Heart right ventricle (tissue), 16 donors: Measurements from ENCODE around the gene TTN. TPM values are rescaled to one million over a fixed set of nuclear protein-coding genes. Genes with fewer than 3 reads are reported as not detected.

Experiments used
- ATAC-seq, 8 donors: fragments of 200-7000 bp; cut with Tn5 transposase; one replicate each; pipeline ENCODE4 v1.9.1; 2020; ENCODE audit warnings: mild to moderate bottlenecking in 8 of 8, moderate library complexity in 8 of 8, moderate number of reproducible peaks in 1 of 8
- DNase-seq, 2 donors: peaks; one replicate each; pipeline ENCODE4 v3.0.0-alpha.2; 2020
- H3K27ac ChIP-seq, 10 donors: fragments of 200-600 bp; sonication (generic) in 2 of 10; one replicate each; pipeline versions ENCODE4 v1.5.0 to v1.8.0; 2020 to 2022; ENCODE audit warnings: mild to moderate bottlenecking in 3 of 10
- H3K27me3 ChIP-seq, 7 donors: fragments of 200-600 bp; one replicate each; pipeline ENCODE4 v1.8.0; 2021 to 2022; ENCODE audit warnings: mild to moderate bottlenecking in 2 of 7
- H3K36me3 ChIP-seq, 9 donors: fragments of 200-600 bp; sonication (generic) in 1 of 9; one replicate each; pipeline versions ENCODE4 v1.5.0 to v1.8.0; 2020 to 2022; ENCODE audit warnings: mild to moderate bottlenecking in 2 of 9
- H3K4me1 ChIP-seq, 9 donors: fragments of 200-600 bp; sonication (generic) in 1 of 9; one replicate each; pipeline versions ENCODE4 v1.5.0 to v1.8.0; 2020 to 2022; ENCODE audit warnings: mild to moderate bottlenecking in 4 of 9
- H3K4me3 ChIP-seq, 10 donors: fragments of 200-600 bp; sonication (generic) in 2 of 10; one replicate each; pipeline versions ENCODE4 v1.5.0 to v1.8.0; 2020 to 2022; ENCODE audit warnings: mild to moderate bottlenecking in 7 of 10, moderate library complexity in 2 of 10
- H3K9me3 ChIP-seq, 11 donors: fragments of 200-600 bp in 10 of 11; sonication (generic) in 2 of 11; one replicate each; pipeline versions ENCODE4 v1.5.0 to v1.8.0; 2013 to 2022; ENCODE audit warnings: mild to moderate bottlenecking in 2 of 11, control low read depth in 1 of 11, moderate library complexity in 1 of 11
- CTCF ChIP-seq, 9 donors: fragments of 200-600 bp; sonication (generic) in 2 of 9; IDR thresholded peaks; one replicate each; pipeline versions ENCODE4 v1.5.0 to v1.8.0; 2021 to 2022; ENCODE audit warnings: antibody characterized with exemption in 9 of 9, mild to moderate bottlenecking in 5 of 9, moderate library complexity in 1 of 9
- WGBS, 2 donors: extraction: QIAGEN DNeasy Blood & Tissue Kit; methylation state at CpG; one replicate each; pipeline ENCODE4 v1.1.7; 2013; ENCODE audit warnings: inconsistent platforms in 1 of 2; 5-methylcytosine and 5-hydroxymethylcytosine counted together
- intact Hi-C, 10 donors: fragments of 100-400 bp; cut with DNase I; formaldehyde crosslinking; loops; one replicate each; pipeline versions ENCODE4 v1.11.1 to v1.14.2; 2022
- polyA plus RNA-seq, 2 donors: library from polyadenylated mRNA; stranded (reverse); fragments of 200-250 nt; gene quantifications; one replicate each; pipeline ENCODE4 v1.2.3, GENCODE V29; 2013
- total RNA-seq, 10 donors: library from RNA; stranded (reverse); fragmentation: NEBNext Ultra II Directional in 3 of 10; extraction: Animal tissue kit (Norgen Biotek cat#: 25700) in 3 of 10; gene quantifications; one replicate each; pipeline versions ENCODE4 v1.2.1 to v1.2.4, GENCODE V29; 2021 to 2023
- donor health status: Arrhythmogenic right ventricular cardiomyopathy.
- donor health status: ischemic (EF 13 %, LVEDD 7.1; RV severe dilation, severe dysfunction).
- donor health status: healthy with polysubstance abuse.
- donor health status: DM: no; HTN: yes; CAD: no.
- donor health status: DM: no; HTN: no; CAD: no.
- donor health status: ischemic (EF 25% LVEDD 6.9; RV normal size, moderate dysfunction).
- donor health status: ischemic (EF 25% LVEDD 5.7; RV mildly dilated, moderate dysfunction).
- donor health status: healthy.
- donor health status: DM: yes; HTN: yes; CAD: no.
- donor health status: Ischemic cardiomyopathy.
- donor health status: ischemic (EF 35%, LVEDD 5.7; RV mildly dilated, moderate dysfunction).
- donor health status: nonischemic (EF 11% LVEDD 7.7; RV severe dilation, severe dysfunction).
- donor health status: DM: yes; HTN: yes; CAD: no.
- donor health status: PGD.
- donor health status: ischemic (EF 29% LVEDD 5.4; RV normal size, mild dysfunction).
- donor health status: nonischemic (EF 23%, LVEDD 6.1; RV moderate dilation, normal function).

Gene TTN
- total and polyA plus RNA-seq, 12 donors, result 65.7 to 4,921 (median 3,636) TPM

- Histone ChIP-seq H3K27me3 (no peaks in the 10 kb centered on the region), H3K36me3 (peaks cover 0 to 100% (median 86%) of the 10 kb centered on the region in 9 donors), H3K9me3 (no peaks in the 10 kb centered on the region), H3K4me3 (no peak overlapping the region), H3K4me1 (peaks cover 0 to 48% (median 0%) of the 10 kb centered on the region in 9 donors), H3K27ac (no peak overlapping the region)
- intact Hi-C loops, result no loop called here
- no peak for TF ChIP-seq CTCF (IDR thresholded peaks at IDR 0.05)
- DNase-seq, result no peak
- 90 to 93% methylated on average over 2 of the region's 2 CpGs for WGBS, 2 donors
- ATAC-seq, result no peak
Observed at GRCh38 chr2:178550352-178550751, 256.9 kb downstream of the TTN start.

GRCh38 chr2:178542569-178542968 is 264.7 kb downstream of the TTN start:
- no peak for TF ChIP-seq CTCF (IDR thresholded peaks at IDR 0.05)
- Histone ChIP-seq H3K27me3 (no peaks in the 10 kb centered on the region), H3K4me1 (peaks cover 0 to 12% (median 0%) of the 10 kb centered on the region in 9 donors), H3K4me3 (no peak overlapping the region), H3K27ac (no peak overlapping the region), H3K36me3 (peaks cover 0 to 100% (median 92%) of the 10 kb centered on the region in 9 donors), H3K9me3 (no peaks in the 10 kb centered on the region)
- 80 to 86% methylated on average over 5 of the region's 5 CpGs for WGBS, 2 donors
- DNase-seq (no peak), ATAC-seq (no peak)
- intact Hi-C loops, result no loop called here

- Histone ChIP-seq H3K27me3 (no peaks in the 10 kb centered on the region), H3K27ac (no peak overlapping the region), H3K9me3 (no peaks in the 10 kb centered on the region), H3K36me3 (peaks cover 0 to 100% (median 92%) of the 10 kb centered on the region in 9 donors), H3K4me3 (no peak overlapping the region), H3K4me1 (peaks cover 0 to 8% (median 0%) of the 10 kb centered on the region in 9 donors)
- intact Hi-C loops, result no loop called here
- no peak for TF ChIP-seq CTCF (IDR thresholded peaks at IDR 0.05)
- 88 to 89% methylated on average over 12 of the region's 12 CpGs for WGBS, 2 donors
- DNase-seq, result no peak
- ATAC-seq, result no peak
Observed at GRCh38 chr2:178542161-178542560, 265.1 kb downstream of the TTN start.

- Histone ChIP-seq H3K4me3 (no peak overlapping the region), H3K27me3 (no peaks in the 10 kb centered on the region), H3K27ac (no peak overlapping the region), H3K4me1 (peaks cover 0 to 5% (median 0%) of the 10 kb centered on the region in 9 donors), H3K9me3 (no peaks in the 10 kb centered on the region), H3K36me3 (peaks cover 0 to 100% (median 92%) of the 10 kb centered on the region in 9 donors)
- ATAC-seq (no peak), DNase-seq (no peak)
- no peak for TF ChIP-seq CTCF (IDR thresholded peaks at IDR 0.05)
- intact Hi-C loops, result no loop called here
- WGBS, 2 donors, result 85 to 90% methylated on average over 4 of the region's 4 CpGs
Observed at GRCh38 chr2:178536037-178536436, 271.2 kb downstream of the TTN start.
